Endothelial cell of umbilical vein (primary cell): Measurements from ENCODE around the gene SEMA3E.

Source experiments
- CTCF ChIP-seq, 2 donors: IDR thresholded peaks; 1 replicate in 1 of 2; 2 replicates in 1 of 2; pipeline ENCODE4 v1.5.1; 2011; ENCODE audit warnings: low read length in 2 of 2, mild to moderate bottlenecking in 2 of 2, moderate library complexity in 2 of 2, control low read depth in 1 of 2, inconsistent platforms in 1 of 2, low read depth in 1 of 2; ENCODE audit not compliant: insufficient read depth in 1 of 2; ENCODE audit errors: extremely low read depth in 1 of 2
- EZH2 ChIP-seq: IDR thresholded peaks from 2 replicates; pipeline ENCODE4 v1.6.1; 2012; ENCODE audit warnings: borderline replicate concordance, low read depth, mild to moderate bottlenecking, moderate library complexity, low read length, inconsistent platforms; ENCODE audit not compliant: severe bottlenecking

- TF ChIP-seq EZH2 (no peak), CTCF (IDR thresholded peaks at IDR 0.05; ENCODE audit: extremely low read depth in 1 of 2, insufficient read depth in 1 of 2, low read depth in 1 of 2, low read length in 2 of 2) (no peak)
These were observed 31.1 kb downstream of the SEMA3E start for GRCh38 chr7:83617858-83618257.
